ENCODE measurements around the gene CHST1.

Gene CHST1

GRCh38 chr11:45674481-45675190, 9.2 kb upstream of the CHST1 start:
- DNase-seq: no peak

- no peak for DNase-seq
These were observed 8.0 kb upstream of the CHST1 start for GRCh38 chr11:45673441-45673840.

GRCh38 chr11:45672593-45672992, 7.2 kb upstream of the CHST1 start:
- no peak for DNase-seq

GRCh38 chr11:45671246-45672171, 6.1 kb upstream of the CHST1 start:
- no peak for DNase-seq

- DNase-seq: no peak
These were observed 5.1 kb upstream of the CHST1 start for GRCh38 chr11:45670386-45671135.

GRCh38 chr11:45669956-45670355, 4.5 kb upstream of the CHST1 start:
- DNase-seq: no peak

- no peak for DNase-seq
These were observed 3.7 kb upstream of the CHST1 start for GRCh38 chr11:45669146-45669545.

GRCh38 chr11:45667929-45668680, 2.7 kb upstream of the CHST1 start:
- no peak for DNase-seq

GRCh38 chr11:45666648-45667642, 1.5 kb upstream of the CHST1 start:
- DNase-seq: no peak

- no peak for DNase-seq
These were observed 668 bp upstream of the CHST1 start for GRCh38 chr11:45665933-45666647.

GRCh38 chr11:45664376-45665205, 831 bp downstream of the CHST1 start:
- no peak for DNase-seq

GRCh38 chr11:45663486-45664375, 1.7 kb downstream of the CHST1 start:
- DNase-seq: no peak

- no peak for DNase-seq
These were observed 2.5 kb downstream of the CHST1 start for GRCh38 chr11:45662665-45663485.

GRCh38 chr11:45662096-45662664, 3.2 kb downstream of the CHST1 start:
- DNase-seq: no peak

GRCh38 chr11:45661439-45662055, 3.9 kb downstream of the CHST1 start:
- no peak for DNase-seq

GRCh38 chr11:45660729-45661438, 4.5 kb downstream of the CHST1 start:
- no peak for DNase-seq
